GM10847 (cell line): ENCODE results near the gene ATP9B.

Experiments used
- POLR2A ChIP-seq: IDR thresholded peaks from 2 replicates; pipeline ENCODE4 v1.6.1; 2011; ENCODE audit not compliant: insufficient read length; ENCODE audit errors: extremely low read depth

The ATP9B gene

GRCh38 chr18:79200546-79201268 lies 131.5 kb downstream of the ATP9B start:
- TF ChIP-seq POLR2A: no peak

GRCh38 chr18:79203017-79203605 lies 133.9 kb downstream of the ATP9B start:
- no peak for TF ChIP-seq POLR2A

GRCh38 chr18:79204889-79205807 lies 136.0 kb downstream of the ATP9B start:
- TF ChIP-seq POLR2A: no peak

- TF ChIP-seq POLR2A: no peak
Observed at GRCh38 chr18:79206444-79206843, 137.2 kb downstream of the ATP9B start.

GRCh38 chr18:79208906-79209305 lies 139.7 kb downstream of the ATP9B start:
- no peak for TF ChIP-seq POLR2A

- no peak for TF ChIP-seq POLR2A
Observed at GRCh38 chr18:79210002-79210910, 141.1 kb downstream of the ATP9B start.

GRCh38 chr18:79211844-79212243 lies 142.7 kb downstream of the ATP9B start:
- no peak for TF ChIP-seq POLR2A

GRCh38 chr18:79214056-79214455 lies 144.9 kb downstream of the ATP9B start:
- no peak for TF ChIP-seq POLR2A

GRCh38 chr18:79216176-79216575 lies 147.0 kb downstream of the ATP9B start:
- TF ChIP-seq POLR2A: no peak

- TF ChIP-seq POLR2A: no peak
Observed at GRCh38 chr18:79217979-79218604, 148.9 kb downstream of the ATP9B start.

GRCh38 chr18:79218605-79219190 lies 149.5 kb downstream of the ATP9B start:
- TF ChIP-seq POLR2A: no peak

GRCh38 chr18:79221136-79221535 lies 151.9 kb downstream of the ATP9B start:
- TF ChIP-seq POLR2A: no peak

- TF ChIP-seq POLR2A: no peak
Observed at GRCh38 chr18:79222790-79223189, 153.6 kb downstream of the ATP9B start.

GRCh38 chr18:79223431-79223830 lies 154.2 kb downstream of the ATP9B start:
- no peak for TF ChIP-seq POLR2A
